Measurements from ENCODE around the gene COL6A6.
A peak's percentile ranks its signal among the peaks of the same experiment; 100 is the strongest.
"Not testable (repeated sequence)": the region's sequence is repeated elsewhere in the genome, so short reads cannot be mapped to it uniquely, and the experiment has no call there.

The COL6A6 gene

GRCh38 chr3:130543322-130543721 lies 26.3 kb downstream of the COL6A6 start:
- no peak for DNase-seq
- TF ChIP-seq CTCF (IDR thresholded peaks at IDR 0.05; ENCODE audit: low read depth, low read length): no peak
- H3K4me3 ChIP-seq (ENCODE audit: low read depth, low read length): no peak overlapping the region

GRCh38 chr3:130546920-130547679 lies 30.1 kb downstream of the COL6A6 start:
- DNase-seq: no peak
- TF ChIP-seq CTCF (IDR thresholded peaks at IDR 0.05; ENCODE audit: low read depth, low read length): no peak
- peaks cover 9% of the 10 kb centered on the region; the same call in 1 of the 2 replicates for H3K4me1 ChIP-seq
- H3K27me3 ChIP-seq: no peaks in the 10 kb centered on the region
- H3K9me3 ChIP-seq: 0 out of 2 replicates have a peak, but pooled peaks cover 3% of the 10 kb centered on the region
- H3K36me3 ChIP-seq: no peaks in the 10 kb centered on the region
- H3K4me3 ChIP-seq (ENCODE audit: low read depth, low read length): no peak overlapping the region

More at GRCh38 chr3:130543322-130543721, 26.3 kb downstream of the COL6A6 start:
- Histone ChIP-seq H3K27me3 (no peaks in the 10 kb centered on the region), H3K9me3 (no peaks in the 10 kb centered on the region), H3K36me3 (no peaks in the 10 kb centered on the region), H3K4me1 (0 out of 2 replicates have a peak, but pooled peaks cover 4% of the 10 kb centered on the region)

GRCh38 chr3:130547680-130548065 lies 30.7 kb downstream of the COL6A6 start:
- not testable (repeated sequence) for H3K27me3 ChIP-seq; H3K36me3 ChIP-seq; H3K9me3 ChIP-seq; H3K4me1 ChIP-seq; H3K4me3 ChIP-seq (ENCODE audit: low read depth, low read length); DNase-seq

GRCh38 chr3:130548356-130548755 lies 31.4 kb downstream of the COL6A6 start:
- peaks cover 9% of the 10 kb centered on the region; the same call in 1 of the 2 replicates for H3K4me1 ChIP-seq
- TF ChIP-seq CTCF (IDR thresholded peaks at IDR 0.05; ENCODE audit: low read depth, low read length): no peak

GRCh38 chr3:130557336-130558035 lies 40.5 kb downstream of the COL6A6 start:
- DNase-seq: no peak
- H3K36me3 ChIP-seq: no peaks in the 10 kb centered on the region; the same call in 1 of the 2 replicates
- no peaks in the 10 kb centered on the region for H3K27me3 ChIP-seq
- H3K4me3 ChIP-seq (ENCODE audit: low read depth, low read length): no peak overlapping the region
- no peaks in the 10 kb centered on the region for H3K9me3 ChIP-seq
- H3K4me1 ChIP-seq: no peaks in the 10 kb centered on the region
- TF ChIP-seq CTCF (IDR thresholded peaks at IDR 0.05; ENCODE audit: low read depth, low read length): no peak

More at GRCh38 chr3:130548356-130548755, 31.4 kb downstream of the COL6A6 start:
- DNase-seq: peak; percentile 37
- H3K27me3 ChIP-seq: no peaks in the 10 kb centered on the region
- 0 out of 2 replicates have a peak, but pooled peaks cover 3% of the 10 kb centered on the region for H3K9me3 ChIP-seq
- no peaks in the 10 kb centered on the region for H3K36me3 ChIP-seq
- H3K4me3 ChIP-seq (ENCODE audit: low read depth, low read length): peak overlapping the region; percentile 23

GRCh38 chr3:130558366-130558765 lies 41.4 kb downstream of the COL6A6 start:
- no peaks in the 10 kb centered on the region; the same call in 1 of the 2 replicates for H3K36me3 ChIP-seq
- H3K4me1 ChIP-seq: no peaks in the 10 kb centered on the region
- DNase-seq: no peak
- H3K4me3 ChIP-seq (ENCODE audit: low read depth, low read length): no peak overlapping the region
- no peaks in the 10 kb centered on the region for H3K27me3 ChIP-seq
- no peaks in the 10 kb centered on the region for H3K9me3 ChIP-seq
- no peak for TF ChIP-seq CTCF (IDR thresholded peaks at IDR 0.05; ENCODE audit: low read depth, low read length)
